ENCODE measurements around the gene COL6A3. TPM values are rescaled to one million over a fixed set of nuclear protein-coding genes. Genes with fewer than 3 reads are reported as not detected.
A peak's percentile ranks its signal among the peaks of the same experiment; 100 is the strongest.

The COL6A3 gene
- total and polyA plus RNA-seq, 2 donors (not counting 1 experiment from before 2014, with no cell fraction given) = 316 to 1,525 TPM

DNA sequence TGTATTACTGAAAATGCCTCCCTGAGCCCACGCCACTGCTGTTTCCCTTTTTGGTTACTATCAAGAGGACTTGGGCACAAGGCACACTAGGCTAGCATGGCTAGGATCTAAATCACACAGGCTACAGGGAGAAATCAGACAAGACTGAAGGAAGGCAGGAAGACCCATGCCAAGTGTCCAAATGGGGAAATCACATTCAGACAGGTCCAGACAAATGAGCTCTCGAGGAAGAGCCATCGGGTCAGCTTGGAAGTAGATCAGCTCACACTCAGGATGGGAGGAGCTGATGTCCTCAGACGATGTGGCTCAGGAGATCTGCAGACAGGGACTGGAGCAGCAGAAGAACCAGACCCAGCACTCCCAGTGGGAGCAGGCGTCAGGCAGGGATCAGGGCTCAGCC lies 113.2 kb downstream of the COL6A3 start:
- TF ChIP-seq, protein P1, sequence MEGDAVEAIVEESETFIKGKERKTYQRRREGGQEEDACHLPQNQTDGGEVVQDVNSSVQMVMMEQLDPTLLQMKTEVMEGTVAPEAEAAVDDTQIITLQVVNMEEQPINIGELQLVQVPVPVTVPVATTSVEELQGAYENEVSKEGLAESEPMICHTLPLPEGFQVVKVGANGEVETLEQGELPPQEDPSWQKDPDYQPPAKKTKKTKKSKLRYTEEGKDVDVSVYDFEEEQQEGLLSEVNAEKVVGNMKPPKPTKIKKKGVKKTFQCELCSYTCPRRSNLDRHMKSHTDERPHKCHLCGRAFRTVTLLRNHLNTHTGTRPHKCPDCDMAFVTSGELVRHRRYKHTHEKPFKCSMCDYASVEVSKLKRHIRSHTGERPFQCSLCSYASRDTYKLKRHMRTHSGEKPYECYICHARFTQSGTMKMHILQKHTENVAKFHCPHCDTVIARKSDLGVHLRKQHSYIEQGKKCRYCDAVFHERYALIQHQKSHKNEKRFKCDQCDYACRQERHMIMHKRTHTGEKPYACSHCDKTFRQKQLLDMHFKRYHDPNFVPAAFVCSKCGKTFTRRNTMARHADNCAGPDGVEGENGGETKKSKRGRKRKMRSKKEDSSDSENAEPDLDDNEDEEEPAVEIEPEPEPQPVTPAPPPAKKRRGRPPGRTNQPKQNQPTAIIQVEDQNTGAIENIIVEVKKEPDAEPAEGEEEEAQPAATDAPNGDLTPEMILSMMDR (conservative IDR thresholded peaks at IDR 0.05 in 1 of 2, IDR thresholded peaks at IDR 0.05 in 1 of 2; ENCODE audit: low read depth in 1 of 2, low read length in 2 of 2) = no peak
- TF ChIP-seq EZH2 (IDR thresholded peaks at IDR 0.05; ENCODE audit: low read length, missing control alignments) = no peak
- Histone ChIP-seq H4K20me1 (ENCODE audit: control insufficient read depth, extremely low read depth, insufficient read depth, low read length) (no peaks in the 10 kb centered on the region), H3K79me2 (ENCODE audit: control insufficient read depth, insufficient read depth, low read length) (no peaks in the 10 kb centered on the region), H2AFZ (ENCODE audit: low read length) (no peak overlapping the region), H3K4me2 (ENCODE audit: extremely low read depth, insufficient read depth, low read length) (peak overlapping the region; percentile 2), H3K4me1 (ENCODE audit: control insufficient read depth, extremely low read depth, insufficient read depth, low read length) (peaks cover 36% of the 10 kb centered on the region), H3K4me3 (replicated peaks in 1 of 4; ENCODE audit: control extremely low read depth in 1 of 4, insufficient read depth in 1 of 4, low read depth in 3 of 4, low read length in 4 of 4) (no peak overlapping the region), H3K27ac (ENCODE audit: insufficient read depth, low read length) (peak overlapping the region; percentile 49), H3K27me3 (ENCODE audit: control insufficient read depth, insufficient read depth, low read length) (no peaks in the 10 kb centered on the region), H3K36me3 (ENCODE audit: control insufficient read depth, insufficient read depth, low read length) (no peaks in the 10 kb centered on the region), H3K9ac (ENCODE audit: insufficient read depth, low read length) (no peak overlapping the region), H3K9me3 (ENCODE audit: control insufficient read depth, insufficient read depth, low read depth, low read length) (no peaks in the 10 kb centered on the region)
- no peak for DNase-seq (ENCODE audit: low read depth in 2 of 2)

DNA sequence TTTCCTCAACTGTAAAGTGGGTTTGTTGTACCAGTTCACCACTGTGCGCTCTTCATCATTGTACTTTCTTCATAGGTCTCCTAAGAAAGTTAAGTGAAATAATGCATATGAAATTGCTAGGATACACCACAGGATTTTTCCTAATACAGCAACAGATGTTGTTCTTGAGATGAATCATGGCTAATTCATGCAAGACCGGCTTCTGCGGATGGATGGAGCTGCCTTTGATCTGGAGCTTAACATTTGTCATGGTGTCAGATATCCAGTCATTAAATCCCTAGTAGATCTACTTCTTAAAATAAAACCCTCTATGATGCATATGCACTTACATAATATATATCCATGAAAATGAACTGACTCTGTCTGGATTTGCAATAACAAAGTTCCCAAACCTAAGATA lies 114.1 kb downstream of the COL6A3 start:
- no peak overlapping the region for H2AFZ ChIP-seq (ENCODE audit: low read length)
- H3K4me3 ChIP-seq (replicated peaks in 1 of 4; ENCODE audit: control extremely low read depth in 1 of 4, insufficient read depth in 1 of 4, low read depth in 3 of 4, low read length in 4 of 4) = no peak overlapping the region
- peak overlapping the region; percentile 85 for H3K27ac ChIP-seq (ENCODE audit: insufficient read depth, low read length)
- H3K9ac ChIP-seq (ENCODE audit: insufficient read depth, low read length) = no peak overlapping the region
- H4K20me1 ChIP-seq (ENCODE audit: control insufficient read depth, extremely low read depth, insufficient read depth, low read length) = no peaks in the 10 kb centered on the region
- H3K4me1 ChIP-seq (ENCODE audit: control insufficient read depth, extremely low read depth, insufficient read depth, low read length) = peaks cover 29% of the 10 kb centered on the region
- no peaks in the 10 kb centered on the region for H3K36me3 ChIP-seq (ENCODE audit: control insufficient read depth, insufficient read depth, low read length)
- TF ChIP-seq, protein P1 (conservative IDR thresholded peaks at IDR 0.05 in 1 of 2, IDR thresholded peaks at IDR 0.05 in 1 of 2; ENCODE audit: low read depth in 1 of 2, low read length in 2 of 2) = no peak
- no peak for TF ChIP-seq EZH2 (IDR thresholded peaks at IDR 0.05; ENCODE audit: low read length, missing control alignments)
- DNase-seq (ENCODE audit: low read depth in 2 of 2) = peak; percentile 94 to 100
- no peaks in the 10 kb centered on the region for H3K9me3 ChIP-seq (ENCODE audit: control insufficient read depth, insufficient read depth, low read depth, low read length)
- no peaks in the 10 kb centered on the region for H3K27me3 ChIP-seq (ENCODE audit: control insufficient read depth, insufficient read depth, low read length)
- no peaks in the 10 kb centered on the region for H3K79me2 ChIP-seq (ENCODE audit: control insufficient read depth, insufficient read depth, low read length)
- H3K4me2 ChIP-seq (ENCODE audit: extremely low read depth, insufficient read depth, low read length) = peak overlapping the region; percentile 40

DNA sequence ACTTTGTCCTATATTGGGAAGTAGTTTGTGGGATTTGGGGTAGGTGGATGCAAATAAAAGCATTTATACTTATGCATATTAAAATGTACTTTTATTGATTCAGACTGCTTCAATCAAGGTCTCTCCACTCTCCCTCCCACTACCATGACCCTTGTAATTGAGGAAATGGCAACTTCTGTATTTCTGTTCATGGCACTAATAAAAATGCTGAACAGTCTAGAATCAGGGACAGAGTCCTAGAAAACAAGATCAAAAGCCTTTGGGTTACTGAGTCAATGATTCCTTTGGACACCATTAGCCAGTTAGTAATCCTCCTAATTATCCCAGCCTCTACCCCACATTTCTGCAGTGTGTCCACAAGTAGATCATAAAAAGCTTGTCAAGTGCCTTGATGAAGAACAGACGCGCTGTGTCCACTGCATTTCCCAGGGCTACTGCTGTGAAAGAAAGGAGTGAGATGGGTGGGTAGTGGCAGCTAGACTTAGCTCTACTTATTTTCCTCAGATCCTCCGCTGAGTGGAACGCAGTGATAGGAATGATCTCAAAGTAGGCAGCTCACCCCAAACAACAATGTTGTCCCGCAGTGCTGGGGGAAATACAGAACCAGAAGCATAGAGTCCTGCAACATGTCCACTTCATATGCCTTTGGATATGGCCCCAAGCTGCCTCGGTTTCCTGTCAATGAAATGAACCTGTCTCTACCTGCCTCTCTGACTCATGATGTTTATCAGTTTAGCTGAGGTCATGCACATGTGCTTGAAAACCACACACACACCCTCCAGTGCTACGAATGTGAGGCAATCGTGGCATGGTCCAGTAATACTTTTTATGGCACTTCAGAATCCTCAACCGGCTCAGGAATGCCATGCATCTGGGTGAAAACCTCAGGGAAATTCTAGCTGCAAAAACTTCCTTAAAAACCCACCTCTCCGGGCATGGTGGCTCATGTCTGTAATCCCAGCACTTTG lies 115.5 kb downstream of the COL6A3 start:
- Histone ChIP-seq H4K20me1 (ENCODE audit: control insufficient read depth, extremely low read depth, insufficient read depth, low read length) (no peaks in the 10 kb centered on the region), H3K4me2 (ENCODE audit: extremely low read depth, insufficient read depth, low read length) (no peak overlapping the region), H3K9ac (ENCODE audit: insufficient read depth, low read length) (no peak overlapping the region), H3K9me3 (ENCODE audit: control insufficient read depth, insufficient read depth, low read depth, low read length) (no peaks in the 10 kb centered on the region), H3K4me3 (replicated peaks in 1 of 4; ENCODE audit: control extremely low read depth in 1 of 4, insufficient read depth in 1 of 4, low read depth in 3 of 4, low read length in 4 of 4) (no peak overlapping the region), H3K27me3 (ENCODE audit: control insufficient read depth, insufficient read depth, low read length) (no peaks in the 10 kb centered on the region), H2AFZ (ENCODE audit: low read length) (no peak overlapping the region), H3K27ac (ENCODE audit: insufficient read depth, low read length) (no peak overlapping the region), H3K79me2 (ENCODE audit: control insufficient read depth, insufficient read depth, low read length) (no peaks in the 10 kb centered on the region), H3K4me1 (ENCODE audit: control insufficient read depth, extremely low read depth, insufficient read depth, low read length) (peaks cover 26% of the 10 kb centered on the region), H3K36me3 (ENCODE audit: control insufficient read depth, insufficient read depth, low read length) (no peaks in the 10 kb centered on the region)
- peak in 1 of 2 donors; percentile 96 for DNase-seq (ENCODE audit: low read depth in 2 of 2)
- no peak for TF ChIP-seq EZH2 (IDR thresholded peaks at IDR 0.05; ENCODE audit: low read length, missing control alignments)
- TF ChIP-seq, protein P1 (conservative IDR thresholded peaks at IDR 0.05 in 1 of 2, IDR thresholded peaks at IDR 0.05 in 1 of 2; ENCODE audit: low read depth in 1 of 2, low read length in 2 of 2) = no peak
